ENCODE results near the gene STON2. TPM values are rescaled to one million over a fixed set of nuclear protein-coding genes. Genes with fewer than 3 reads are reported as not detected.

Gene STON2
- total and polyA plus RNA-seq, 2 of the 13 experiments (the other 11 are each of a cell fraction or from before 2014, with no cell fraction given): 2.1 to 11.0 TPM

Small RNAs within 50 kb of the gene (small RNA-seq; reads per million reads assigned to genes)
- 0 reads per million in 3 experiments for gene DYNLL1P1 (ENCODE audit: insufficient read depth in 2 of 3, insufficient read length in 3 of 3, low read depth in 2 of 3, low replicate concordance in 1 of 3)
- 0 reads per million in 3 experiments for gene DYNLL1P2 (ENCODE audit: insufficient read depth in 2 of 3, insufficient read length in 3 of 3, low read depth in 2 of 3, low replicate concordance in 1 of 3)

Other genes with a start within 250 kb of the STON2 start
- gene GTF2A1, start 179.4 kb downstream of the STON2 start, total RNA-seq (2016; rRNA removed; fragmentation: Illumina TruSeq; extraction: Trizol): 17.5 and 30.1 TPM in 2 replicates
- gene GTF2A1, start 179.4 kb downstream of the STON2 start, polyA plus RNA-seq (2011; rRNA removed): 14.9 and 18.5 TPM in 2 replicates
- 38.1 and 61.0 TPM in 2 replicates for gene SEL1L, start 133.5 kb upstream of the STON2 start, total RNA-seq (2016; rRNA removed; fragmentation: Illumina TruSeq; extraction: Trizol)
- gene SEL1L, start 133.5 kb upstream of the STON2 start, polyA plus RNA-seq (2011; rRNA removed): 14.6 and 15.3 TPM in 2 replicates